ENCODE results near the gene ITGA3. TPM values are rescaled to one million over a fixed set of nuclear protein-coding genes. Genes with fewer than 3 reads are reported as not detected.

Gene ITGA3
- total and polyA plus RNA-seq, 2 of the 13 experiments (the other 11 are each of a cell fraction or from before 2014, with no cell fraction given): 0.48 to 0.69 TPM

GRCh38 chr17:50107790-50108414 lies 52.0 kb downstream of the ITGA3 start (continued):
- TF ChIP-seq, protein P1, sequence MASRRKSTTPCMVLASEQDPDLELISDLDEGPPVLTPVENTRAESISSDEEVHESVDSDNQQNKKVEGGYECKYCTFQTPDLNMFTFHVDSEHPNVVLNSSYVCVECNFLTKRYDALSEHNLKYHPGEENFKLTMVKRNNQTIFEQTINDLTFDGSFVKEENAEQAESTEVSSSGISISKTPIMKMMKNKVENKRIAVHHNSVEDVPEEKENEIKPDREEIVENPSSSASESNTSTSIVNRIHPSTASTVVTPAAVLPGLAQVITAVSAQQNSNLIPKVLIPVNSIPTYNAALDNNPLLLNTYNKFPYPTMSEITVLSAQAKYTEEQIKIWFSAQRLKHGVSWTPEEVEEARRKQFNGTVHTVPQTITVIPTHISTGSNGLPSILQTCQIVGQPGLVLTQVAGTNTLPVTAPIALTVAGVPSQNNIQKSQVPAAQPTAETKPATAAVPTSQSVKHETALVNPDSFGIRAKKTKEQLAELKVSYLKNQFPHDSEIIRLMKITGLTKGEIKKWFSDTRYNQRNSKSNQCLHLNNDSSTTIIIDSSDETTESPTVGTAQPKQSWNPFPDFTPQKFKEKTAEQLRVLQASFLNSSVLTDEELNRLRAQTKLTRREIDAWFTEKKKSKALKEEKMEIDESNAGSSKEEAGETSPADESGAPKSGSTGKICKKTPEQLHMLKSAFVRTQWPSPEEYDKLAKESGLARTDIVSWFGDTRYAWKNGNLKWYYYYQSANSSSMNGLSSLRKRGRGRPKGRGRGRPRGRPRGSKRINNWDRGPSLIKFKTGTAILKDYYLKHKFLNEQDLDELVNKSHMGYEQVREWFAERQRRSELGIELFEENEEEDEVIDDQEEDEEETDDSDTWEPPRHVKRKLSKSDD (CRISPR knock-in tag; IDR thresholded peaks at IDR 0.05; ENCODE audit: low read depth): 0 out of 2 replicates have a peak, but pooled peaks have one; percentile 8
- TF ChIP-seq KLF6 (CRISPR knock-in tag; IDR thresholded peaks at IDR 0.05) (no peak), SMARCE1 (IDR thresholded peaks at IDR 0.05; ENCODE audit: borderline replicate concordance) (no peak), ZNF784 (CRISPR knock-in tag; IDR thresholded peaks at IDR 0.05; ENCODE audit: borderline replicate concordance) (no peak), ZMYM3 (CRISPR knock-in tag; IDR thresholded peaks at IDR 0.05) (no peak), ZNF773 (CRISPR knock-in tag; IDR thresholded peaks at IDR 0.05; ENCODE audit: borderline replicate concordance) (no peak), AGO1 (IDR thresholded peaks at IDR 0.05; ENCODE audit: low read depth, low read length, poor library complexity, severe bottlenecking) (no peak), NONO (IDR thresholded peaks at IDR 0.05) (no peak), NONO (CRISPR knock-in tag; conservative IDR thresholded peaks at IDR 0.05) (no peak), DZIP1 (CRISPR knock-in tag; IDR thresholded peaks at IDR 0.05) (0 out of 2 replicates have a peak, but pooled peaks have one; percentile 16), ZNF775 (CRISPR knock-in tag; IDR thresholded peaks at IDR 0.05; ENCODE audit: borderline replicate concordance) (no peak), NCOA2 (CRISPR knock-in tag; IDR thresholded peaks at IDR 0.05) (no peak), ZFP36L2 (CRISPR knock-in tag; IDR thresholded peaks at IDR 0.05) (no peak), HOXA7 (CRISPR knock-in tag; IDR thresholded peaks at IDR 0.05) (no peak), ZNF441 (CRISPR knock-in tag; IDR thresholded peaks at IDR 0.05; ENCODE audit: borderline replicate concordance) (no peak), JUND (CRISPR knock-in tag; IDR thresholded peaks at IDR 0.05) (no peak), CCAR2 (optimal IDR thresholded peaks at IDR 0.05; ENCODE audit: low read depth, low read length) (no peak), U2AF2 (IDR thresholded peaks at IDR 0.05; ENCODE audit: low read depth, low read length) (no peak), DDIT3 (CRISPR knock-in tag; IDR thresholded peaks at IDR 0.05) (no peak), MYC (CRISPR knock-in tag; IDR thresholded peaks at IDR 0.05; ENCODE audit: borderline replicate concordance) (peak; percentile 19; the same call in 1 of the 2 replicates)
